ENCODE measurements around the gene NCOA7.

GRCh38 chr6:125868252-125868651 is 77.5 kb downstream of the NCOA7 start:
- TF ChIP-seq CTCF (conservative IDR thresholded peaks at IDR 0.05) (no peak), EZH2 (IDR thresholded peaks at IDR 0.05; ENCODE audit: low read depth) (no peak)

Measured in PC-9 (cell line).